Ovary (tissue), 3 donors: ENCODE results near the gene MPIG6B.

ENCODE experiments used
- CTCF ChIP-seq, 3 donors: fragments of 450-650 bp in 2 of 3; fragments of 200-600 bp in 1 of 3; IDR thresholded peaks; one replicate each; pipeline versions ENCODE4 v1.5.1 to v1.8.0; 2016 to 2022; ENCODE audit warnings: antibody characterized with exemption in 3 of 3, mild to moderate bottlenecking in 1 of 3
- POLR2A ChIP-seq: fragments of 450-650 bp; IDR thresholded peaks from one replicate; pipeline ENCODE4 v1.6.1; 2017; ENCODE audit warnings: antibody characterized with exemption, mild to moderate bottlenecking, moderate library complexity
- donor health status: DM: no; HTN: no; CAD: no.

DNA sequence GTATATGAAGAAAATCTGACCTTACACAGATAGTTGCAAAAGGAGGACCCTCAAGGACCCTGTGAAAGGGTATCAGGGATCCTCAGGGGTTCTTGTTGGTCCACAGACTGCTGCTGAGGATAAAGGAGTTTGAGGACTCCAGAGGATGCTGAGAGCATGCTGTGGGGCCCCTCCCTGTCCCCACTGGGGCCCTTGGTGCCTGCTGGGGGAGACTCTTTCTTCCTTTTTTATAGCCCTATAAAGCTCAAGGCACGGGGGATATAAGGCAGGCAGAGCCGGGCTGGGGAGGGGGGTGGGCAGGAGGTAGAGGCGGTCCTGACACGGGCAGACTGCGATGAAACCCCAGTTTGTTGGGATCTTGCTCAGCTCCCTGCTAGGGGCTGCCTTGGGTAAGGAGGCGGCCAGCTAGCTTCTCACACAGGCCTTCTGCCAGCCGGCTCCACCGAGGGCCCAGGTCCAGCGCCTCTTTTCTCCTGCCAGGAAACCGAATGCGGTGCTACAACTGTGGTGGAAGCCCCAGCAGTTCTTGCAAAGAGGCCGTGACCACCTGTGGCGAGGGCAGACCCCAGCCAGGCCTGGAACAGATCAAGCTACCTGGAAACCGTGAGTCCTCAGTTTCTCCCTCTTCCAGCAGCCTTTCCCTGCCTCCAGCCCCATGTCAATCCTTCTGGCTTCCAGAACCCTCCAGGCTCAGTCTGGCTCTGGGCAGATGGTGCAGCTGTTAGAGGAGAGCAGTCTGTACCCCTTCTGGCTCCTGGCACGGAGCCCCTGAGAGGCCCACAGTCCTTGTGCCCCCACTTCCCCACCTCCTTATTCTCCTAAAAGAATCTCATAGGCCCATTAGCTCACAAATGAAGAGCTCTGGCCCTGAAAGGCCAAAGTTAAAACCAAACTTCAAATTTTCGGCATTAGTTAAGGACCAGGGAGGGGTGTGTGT, 7.9 kb upstream of the MPIG6B start, which contains the start of gene LY6G6D:
- TF ChIP-seq CTCF (IDR thresholded peaks at IDR 0.05): no peak
- no peak for TF ChIP-seq POLR2A
